ENCODE results near the gene INSYN1.

DNA sequence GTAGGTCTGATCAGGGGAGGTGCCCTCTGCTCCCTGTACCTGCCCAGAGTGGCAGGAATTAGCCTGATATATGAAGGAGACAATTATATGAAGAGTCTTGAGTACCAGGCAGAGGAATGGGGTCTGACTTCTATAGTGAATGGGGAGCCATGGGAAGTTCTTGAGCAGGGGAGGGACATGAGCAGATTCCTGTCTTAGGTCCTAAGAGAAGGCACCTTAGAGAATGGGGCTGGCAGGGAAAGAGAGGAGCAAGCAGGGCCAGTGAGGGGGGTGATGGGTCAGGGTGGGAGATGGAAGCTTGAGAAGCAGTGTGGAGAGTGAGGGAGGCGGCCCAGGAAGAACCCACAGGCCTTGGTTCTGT is 56.5 kb downstream of the INSYN1 start:
- TF ChIP-seq CTCF (IDR thresholded peaks at IDR 0.05 in 4 of 5, conservative IDR thresholded peaks at IDR 0.05 in 1 of 5), result no peak
- no peak for TF ChIP-seq POLR2A (IDR thresholded peaks at IDR 0.05)
